NCI-H748 (cell line): Measurements from ENCODE around the gene VPS9D1.
"Not testable (repeated sequence)": the region's sequence is repeated elsewhere in the genome, so short reads cannot be mapped to it uniquely, and the experiment has no call there.

ENCODE experiments used
- DNase-seq: peaks from one replicate; lab custom pipeline; 2025; ENCODE audit not compliant: unreplicated experiment; lab: John Stamatoyannopoulos, UW

VPS9D1 gene

DNA sequence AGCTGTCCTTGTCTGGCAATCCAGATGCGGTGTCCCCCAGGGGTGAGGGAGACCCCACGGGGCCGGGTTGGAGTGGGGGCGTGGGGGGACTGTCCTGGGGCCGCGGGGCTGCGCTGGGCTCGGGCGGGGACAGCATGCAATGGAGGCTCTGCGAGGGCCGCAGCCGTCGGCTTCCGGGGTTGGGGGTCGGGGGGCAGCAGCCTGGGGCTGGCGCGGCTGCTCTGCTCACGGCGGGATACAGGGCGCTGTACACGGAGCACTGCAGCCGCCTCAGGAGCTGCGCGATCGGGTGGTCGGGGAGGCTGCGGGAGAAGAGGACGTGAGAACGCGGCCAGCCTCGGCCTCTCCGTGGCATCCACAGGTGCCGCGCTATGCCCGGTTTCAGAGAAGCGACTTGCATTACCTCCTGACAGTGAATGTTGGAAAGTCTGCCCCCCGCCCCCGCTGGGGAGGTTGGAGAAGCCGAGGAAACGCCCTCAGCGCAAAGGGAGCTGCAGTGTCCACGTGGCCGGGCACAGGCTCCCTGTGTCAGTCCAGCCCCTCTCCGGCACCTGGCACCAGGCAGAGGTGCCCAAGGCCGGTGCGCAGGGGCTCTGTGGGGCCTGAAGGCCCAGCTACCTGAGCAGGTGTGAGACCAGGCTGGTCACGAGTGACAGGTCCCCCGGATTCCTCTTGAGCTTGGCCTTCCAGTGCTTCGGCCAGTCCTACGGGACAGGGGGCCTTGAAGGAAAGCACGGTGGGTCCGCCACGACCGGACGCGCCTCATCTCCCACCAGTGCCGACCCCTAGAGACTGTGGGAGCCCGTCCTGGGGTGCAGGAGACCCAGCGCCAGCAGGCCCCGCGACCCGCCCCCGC lies 9.8 kb downstream of the VPS9D1 start:
- no peak for DNase-seq

DNA sequence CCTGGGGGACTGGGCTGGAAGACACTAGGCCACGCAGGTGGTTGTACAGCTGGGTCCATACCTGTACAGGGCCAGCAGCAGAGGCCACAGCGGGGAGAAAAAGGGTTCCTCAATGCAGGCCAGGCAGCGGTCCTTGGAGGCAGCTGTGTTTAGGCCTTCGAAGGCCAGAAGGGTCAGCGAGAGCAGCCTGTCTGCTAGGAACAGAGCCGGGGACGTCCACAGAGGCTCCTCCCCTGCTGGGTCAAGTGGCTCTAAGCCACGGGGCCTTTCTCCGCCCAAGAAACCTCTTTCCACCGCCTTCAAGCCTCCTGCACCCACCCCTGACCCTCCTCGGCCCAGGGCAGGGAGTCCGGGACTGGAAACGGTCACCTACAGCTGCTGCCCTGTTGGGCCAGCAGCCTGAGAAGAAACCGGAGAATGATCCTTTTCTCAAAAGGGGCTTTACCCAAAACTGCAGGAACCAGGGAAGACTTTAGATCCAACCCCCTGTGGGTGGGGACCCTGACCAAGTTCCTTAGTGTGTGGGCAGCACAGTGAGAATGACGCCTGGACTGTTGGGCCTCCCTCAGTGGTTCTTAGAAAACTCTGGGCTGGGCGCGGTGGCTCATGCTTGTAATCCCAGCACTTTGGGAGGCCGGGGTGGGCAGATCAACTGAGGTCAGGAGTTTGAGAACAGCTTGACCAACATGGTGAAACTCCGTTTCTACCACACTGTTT lies 10.8 kb downstream of the VPS9D1 start:
- DNase-seq, result no peak

DNA sequence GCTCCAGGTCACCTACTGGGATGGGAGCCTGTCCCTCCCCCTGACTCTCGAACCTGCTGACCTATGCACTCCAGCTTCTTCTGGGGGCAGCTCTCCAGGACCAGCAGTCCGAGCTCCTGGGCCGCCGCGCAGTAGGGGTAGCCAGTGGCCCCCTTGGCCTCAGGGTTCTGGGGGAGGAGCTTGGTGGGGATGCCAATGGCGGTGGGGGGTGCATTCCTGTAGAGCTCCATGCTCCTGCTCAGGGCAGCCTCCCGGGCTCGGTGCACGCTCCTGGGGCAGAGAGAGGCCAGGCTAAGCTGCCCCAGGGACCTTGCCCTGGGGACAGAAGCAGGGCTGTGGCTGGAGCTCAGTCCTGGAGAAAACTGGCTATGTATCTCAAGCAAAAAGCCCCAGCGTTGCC lies 11.5 kb downstream of the VPS9D1 start:
- no peak for DNase-seq

DNA sequence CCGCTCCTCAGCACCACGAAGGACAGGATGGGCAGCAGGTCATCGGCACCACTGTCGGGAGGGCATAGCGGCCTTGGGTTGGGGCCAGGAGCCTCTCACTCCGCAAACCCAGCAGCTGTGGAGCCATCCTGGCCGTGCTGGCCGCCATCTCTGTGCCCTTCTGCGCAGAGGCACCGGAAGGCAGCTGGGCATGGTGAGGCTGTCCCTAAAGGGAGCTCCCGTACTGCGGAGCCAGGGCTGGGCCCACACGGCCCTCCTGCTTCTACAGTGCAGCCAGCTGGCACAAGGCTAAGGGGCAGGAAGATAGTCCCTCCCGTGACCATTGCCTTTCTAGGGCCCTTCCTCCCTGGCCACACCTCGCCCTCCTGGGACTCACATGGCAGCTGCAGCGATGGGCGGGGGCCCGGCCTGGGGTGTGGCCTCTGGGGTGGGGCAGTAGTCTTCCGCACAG lies 12.2 kb downstream of the VPS9D1 start:
- DNase-seq, result no peak

DNA sequence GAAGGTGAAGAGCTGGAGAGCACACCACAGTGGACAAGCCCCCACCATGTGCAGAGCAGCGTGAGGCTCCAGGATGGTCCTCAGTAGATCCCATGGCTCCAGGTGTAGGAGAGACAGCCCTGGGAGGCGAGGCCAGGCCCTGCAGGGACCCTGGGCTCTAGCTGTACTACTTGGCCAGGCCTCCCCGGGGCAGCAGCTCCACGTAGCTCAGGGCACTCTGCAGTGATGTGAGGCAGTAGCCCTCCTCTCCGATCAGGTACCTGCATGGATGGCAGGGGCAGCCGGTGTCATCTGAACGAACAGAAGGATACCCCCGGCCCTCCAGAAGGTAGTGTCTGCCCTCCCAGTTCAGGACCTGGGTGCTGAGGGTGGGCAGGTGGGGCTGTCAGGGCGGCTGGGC lies 13.0 kb downstream of the VPS9D1 start:
- DNase-seq, result no peak

DNA sequence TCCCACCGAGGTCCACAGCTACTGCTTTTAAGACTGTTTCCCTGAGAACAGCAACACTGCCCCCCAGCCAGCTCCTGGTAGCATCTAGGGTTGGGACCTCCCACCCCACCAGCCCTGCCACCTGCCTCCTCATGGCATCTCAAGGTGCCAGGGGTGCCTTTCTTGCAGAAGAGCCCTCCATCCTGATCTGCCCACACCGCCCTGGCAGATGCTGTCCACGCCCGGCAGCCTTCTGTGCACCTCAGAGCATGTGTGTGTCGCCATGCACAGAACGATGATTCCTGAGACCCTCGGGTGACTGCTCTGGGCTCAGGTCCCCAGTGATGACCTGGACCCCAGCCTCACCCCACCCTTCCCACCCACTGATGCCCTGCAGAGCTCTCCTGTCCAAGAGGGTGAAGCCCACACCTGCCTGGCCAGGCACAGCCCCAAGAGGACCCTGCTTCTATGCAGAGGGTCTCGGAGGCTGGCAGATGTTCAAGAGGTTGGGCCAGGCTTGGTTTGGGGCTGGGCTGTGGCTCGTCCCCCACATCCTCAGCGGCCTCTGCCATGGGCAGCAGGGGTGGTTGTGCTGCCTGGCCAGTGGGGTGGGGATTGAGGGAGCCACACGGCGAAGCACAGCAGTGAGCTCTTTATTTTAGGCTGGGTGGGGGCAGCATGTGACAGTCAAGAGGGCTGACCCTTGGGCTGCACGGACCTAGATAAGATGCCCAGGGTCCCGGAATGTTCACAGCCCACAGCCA lies 14.0 kb downstream of the VPS9D1 start:
- no peak for DNase-seq

DNA sequence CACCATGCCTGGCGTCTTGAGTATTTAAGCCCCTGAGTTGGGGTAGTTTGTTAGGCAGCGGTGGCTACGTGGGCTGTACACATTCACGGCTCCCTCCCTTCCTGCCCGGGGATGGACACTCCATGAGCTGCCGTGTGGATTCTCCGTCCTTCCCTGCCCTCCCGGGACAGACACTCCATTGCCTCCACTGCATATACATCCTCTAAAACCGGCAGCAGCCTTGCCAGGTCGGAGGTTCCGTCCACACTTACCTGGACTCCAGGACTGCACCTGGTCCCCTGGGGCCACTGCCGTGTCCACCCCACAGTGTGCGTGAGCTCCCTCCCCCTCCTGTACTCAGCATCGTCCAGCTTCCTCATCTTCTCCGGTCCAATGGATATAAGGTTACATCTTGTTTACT lies 15.7 kb downstream of the VPS9D1 start:
- DNase-seq, result no peak

DNA sequence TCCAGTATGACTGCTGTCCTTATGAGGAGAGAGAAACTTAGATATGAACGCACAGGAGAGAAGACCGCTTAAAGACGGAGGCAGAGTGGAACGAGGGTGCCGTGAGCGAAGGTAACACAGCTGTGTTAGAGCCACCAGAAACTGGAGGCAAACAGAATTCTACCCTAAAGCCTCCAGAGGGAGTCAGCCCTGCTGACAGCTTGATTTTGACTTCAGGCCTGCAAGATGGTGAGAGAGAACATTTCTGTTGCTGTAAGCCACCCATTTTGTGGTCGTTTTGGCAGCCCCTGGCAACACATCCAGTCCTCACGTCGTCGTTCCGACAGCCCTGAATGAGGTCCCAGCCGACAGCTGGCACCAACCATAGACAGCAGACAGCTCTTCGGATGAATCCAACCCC lies 16.4 kb downstream of the VPS9D1 start:
- DNase-seq, result no peak

DNA sequence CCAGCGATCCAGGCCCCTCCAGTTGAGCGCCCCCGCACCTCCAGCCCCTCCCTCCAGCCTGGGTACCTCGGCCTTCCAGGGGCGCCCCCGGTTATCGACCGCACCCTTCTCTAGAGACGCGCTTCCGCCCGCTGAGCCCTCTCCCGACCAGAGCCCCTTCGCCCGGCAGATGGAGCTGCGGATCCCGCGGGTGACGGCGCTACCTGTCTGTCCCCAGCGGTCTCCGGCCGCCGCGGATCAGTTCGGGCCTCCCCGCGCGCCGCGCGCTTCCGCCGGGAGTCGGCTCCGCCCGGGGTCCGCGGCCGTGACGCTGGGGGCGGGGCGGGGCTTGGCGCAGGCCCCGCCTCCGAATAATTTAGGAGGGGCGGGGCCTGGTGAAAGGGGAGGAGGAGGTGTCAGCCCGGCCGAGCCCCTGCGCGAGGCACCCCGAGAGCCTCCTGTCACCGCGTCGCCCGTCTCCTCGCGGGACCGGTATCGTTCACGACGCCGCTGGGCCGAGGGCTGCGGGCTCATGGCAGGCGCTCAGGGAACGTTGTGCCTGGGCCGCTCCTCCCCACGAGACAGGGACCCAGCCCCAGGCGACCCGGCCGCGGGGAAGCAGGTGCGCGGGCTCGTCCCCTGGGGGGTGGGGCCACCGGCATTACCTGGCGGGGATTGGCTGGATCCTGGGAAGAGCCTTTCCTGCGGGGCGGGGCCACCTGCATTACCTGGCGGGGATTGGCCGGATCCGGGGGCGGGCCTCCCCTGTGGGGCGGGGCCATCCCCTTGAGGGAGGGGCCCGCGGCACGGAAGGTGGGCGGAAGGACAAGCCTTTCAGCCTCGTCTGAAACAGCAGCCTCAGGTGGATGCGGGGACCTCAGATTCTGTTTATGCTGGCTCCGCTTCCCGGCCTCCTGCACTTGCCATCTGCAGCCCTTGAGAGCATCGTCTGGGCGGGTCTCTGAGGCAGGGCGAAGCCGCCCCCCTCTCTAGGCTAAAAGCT lies 19.0 kb downstream of the VPS9D1 start, which contains the start of gene SPATA2L:
SPATA2L (minus strand) TSS at position 281 of the 982 bp plus-strand sequence. CDS start 473 bp downstream, outside the sequence.
- peak; percentile 94 for DNase-seq

DNA sequence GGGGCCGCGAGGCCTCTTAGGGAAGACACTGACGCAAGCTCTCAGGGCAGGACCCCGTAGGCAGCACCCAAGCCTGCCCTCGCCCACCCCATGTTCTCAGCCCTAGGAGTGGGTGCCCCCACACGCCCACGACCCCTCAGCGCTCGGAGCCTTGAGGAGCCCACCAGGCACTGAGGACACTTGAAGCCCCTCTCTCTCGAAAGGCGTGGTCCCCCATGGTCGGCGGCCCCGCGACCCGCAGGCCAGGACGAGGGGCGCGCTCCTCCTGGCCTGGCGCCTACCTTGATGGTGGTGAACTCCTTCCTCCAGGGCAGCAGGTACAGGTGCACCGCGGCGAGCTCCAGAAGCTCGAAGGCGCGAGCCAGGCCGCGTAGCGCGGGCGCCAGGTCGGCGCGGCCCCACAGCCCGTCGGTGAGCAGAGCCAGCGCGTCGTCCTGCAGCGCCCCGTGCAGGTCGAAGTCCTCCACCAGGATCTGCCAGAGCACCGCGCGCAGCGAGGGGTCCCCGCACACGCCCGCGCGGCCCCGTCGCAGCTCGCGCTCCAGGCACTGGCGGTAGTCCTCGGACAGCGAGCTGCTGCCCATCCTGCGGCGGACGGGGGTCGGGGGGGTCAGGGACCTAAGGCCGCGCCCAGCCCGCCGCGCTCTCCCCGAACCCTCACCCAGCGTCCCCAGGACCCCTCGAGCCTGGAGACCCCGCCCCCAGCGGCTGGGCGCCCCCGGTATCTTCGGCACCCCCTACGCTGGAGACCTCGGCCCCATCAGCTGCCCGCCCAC lies 19.9 kb downstream of the VPS9D1 start:
- peak; percentile 79 for DNase-seq

DNA sequence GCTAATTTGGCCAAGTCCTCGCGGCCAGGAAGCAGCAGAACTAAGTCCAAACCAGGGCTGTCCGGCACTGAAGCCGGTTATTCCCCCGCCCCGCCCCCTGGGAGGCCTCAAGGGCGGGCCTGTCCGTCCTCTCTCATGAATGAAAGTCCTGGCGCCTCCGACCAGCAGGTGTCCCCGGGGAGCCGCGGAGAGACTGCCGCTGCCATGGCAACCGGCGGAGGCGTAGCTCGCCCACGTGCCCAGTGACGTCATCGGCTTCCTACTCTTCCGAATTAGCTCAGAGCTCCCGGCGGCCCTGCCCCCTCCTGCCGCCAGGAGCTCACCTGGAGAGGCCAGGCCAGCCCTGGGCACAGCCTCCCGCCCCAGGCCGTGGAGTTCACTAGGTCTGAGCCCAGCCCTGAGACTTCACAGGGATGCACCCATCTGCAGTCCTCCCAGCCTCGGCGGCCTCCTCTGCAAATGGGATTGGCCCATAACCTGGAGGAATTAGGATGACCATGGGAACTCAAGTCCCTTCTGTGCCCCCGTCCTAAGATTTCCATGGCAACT lies 20.5 kb downstream of the VPS9D1 start:
- DNase-seq, result peak; percentile 99

DNA sequence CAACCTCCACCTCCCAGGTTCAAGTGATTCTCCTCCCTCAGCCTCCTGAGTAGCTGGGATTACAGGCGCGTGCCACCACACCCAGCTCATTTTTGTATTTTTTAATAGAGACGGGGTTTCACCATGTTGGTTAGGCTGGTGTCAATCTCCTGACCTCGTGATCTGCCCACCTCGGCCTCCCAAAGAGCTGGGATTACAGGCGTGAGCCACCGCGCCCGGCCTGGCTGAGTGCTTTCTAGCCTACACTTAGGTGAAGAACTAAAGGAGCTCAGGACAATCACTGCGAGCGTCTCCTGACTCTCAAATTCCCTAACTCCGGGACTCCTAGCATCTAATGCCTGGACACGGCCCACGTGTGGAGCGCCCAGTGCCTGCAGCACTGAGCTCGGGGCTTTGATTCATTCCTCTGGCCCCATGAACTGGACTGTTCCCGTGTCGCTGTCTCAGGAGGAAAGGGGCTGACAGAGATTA lies 21.0 kb downstream of the VPS9D1 start:
- DNase-seq, result not testable (repeated sequence)

DNA sequence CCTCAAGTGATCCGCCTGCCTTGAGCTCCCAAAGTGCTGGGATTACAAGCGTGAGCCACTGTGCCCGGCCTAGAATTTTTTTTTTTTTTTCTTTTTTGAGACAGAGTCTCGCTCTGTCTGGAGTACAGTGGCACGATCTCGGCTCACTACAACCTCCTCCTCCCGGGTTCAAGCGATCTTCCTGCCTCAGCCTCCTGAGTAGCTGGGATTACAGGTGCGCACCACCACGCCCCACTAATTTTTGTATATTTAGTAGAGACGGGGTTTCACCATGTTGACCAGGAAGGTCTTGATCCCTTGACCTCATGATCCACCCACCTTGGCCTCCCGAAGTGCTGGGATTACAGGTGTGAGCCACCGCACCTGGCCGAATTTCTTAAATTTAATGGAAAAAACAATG lies 22.0 kb downstream of the VPS9D1 start:
- DNase-seq, result not testable (repeated sequence)

DNA sequence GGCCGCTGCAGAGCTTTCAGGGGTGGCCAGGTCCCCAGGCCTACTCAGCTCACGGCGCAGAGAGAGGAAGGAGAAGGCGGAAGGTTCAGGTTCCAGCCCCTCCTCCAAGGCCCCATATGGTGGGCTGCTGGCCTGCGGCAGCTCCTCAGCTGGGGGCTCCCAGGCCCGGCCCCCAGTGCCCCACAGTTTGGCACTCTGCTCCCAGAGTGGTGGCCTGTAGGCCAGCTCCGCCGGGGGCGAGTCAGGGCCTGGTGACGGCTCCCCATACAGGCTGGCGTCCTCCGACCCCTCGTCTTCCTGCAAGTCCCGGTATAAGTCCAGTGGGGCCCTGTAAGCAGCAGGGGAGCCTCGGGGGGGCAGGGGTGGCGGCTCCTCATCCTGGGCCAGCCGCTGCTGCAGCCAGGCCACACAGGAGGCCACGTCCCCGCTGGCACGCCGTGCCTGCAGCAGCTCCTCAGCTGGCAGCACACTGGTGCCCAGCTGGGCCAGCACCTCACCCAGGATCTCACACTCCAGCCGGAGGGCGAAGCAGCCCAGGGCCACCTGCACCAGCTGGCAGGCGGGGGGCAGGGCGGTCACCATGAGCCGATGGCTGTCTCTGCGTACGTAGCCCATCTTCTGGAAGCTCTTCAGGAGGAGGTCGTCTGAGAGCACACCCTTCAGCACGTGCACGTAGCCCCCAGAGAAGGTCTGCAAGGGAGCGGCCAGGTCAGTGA lies 22.9 kb downstream of the VPS9D1 start:
- DNase-seq, result no peak

DNA sequence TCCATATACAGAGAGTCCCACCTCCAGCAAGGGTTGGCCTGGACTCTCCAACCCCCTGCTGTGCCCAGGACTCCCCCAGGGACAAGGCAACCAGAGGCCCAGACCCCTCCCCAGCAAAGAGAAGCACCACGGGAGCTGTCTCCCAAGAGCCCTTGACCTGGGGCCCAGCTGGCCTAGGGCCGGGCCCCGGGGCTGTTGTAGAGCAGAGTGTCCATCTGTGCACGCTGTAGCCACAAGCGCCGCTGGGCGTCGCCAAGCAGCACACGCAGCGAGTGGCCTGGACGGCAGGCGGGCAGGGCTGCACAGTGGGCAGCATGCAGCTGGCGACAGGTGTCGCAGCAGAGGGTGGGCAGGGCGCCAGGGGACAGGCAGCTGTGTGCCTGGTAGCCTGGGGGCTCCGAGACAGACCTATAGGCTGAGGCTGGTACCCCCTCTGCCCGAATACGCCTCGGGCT lies 23.5 kb downstream of the VPS9D1 start:
- peak; percentile 62 for DNase-seq

DNA sequence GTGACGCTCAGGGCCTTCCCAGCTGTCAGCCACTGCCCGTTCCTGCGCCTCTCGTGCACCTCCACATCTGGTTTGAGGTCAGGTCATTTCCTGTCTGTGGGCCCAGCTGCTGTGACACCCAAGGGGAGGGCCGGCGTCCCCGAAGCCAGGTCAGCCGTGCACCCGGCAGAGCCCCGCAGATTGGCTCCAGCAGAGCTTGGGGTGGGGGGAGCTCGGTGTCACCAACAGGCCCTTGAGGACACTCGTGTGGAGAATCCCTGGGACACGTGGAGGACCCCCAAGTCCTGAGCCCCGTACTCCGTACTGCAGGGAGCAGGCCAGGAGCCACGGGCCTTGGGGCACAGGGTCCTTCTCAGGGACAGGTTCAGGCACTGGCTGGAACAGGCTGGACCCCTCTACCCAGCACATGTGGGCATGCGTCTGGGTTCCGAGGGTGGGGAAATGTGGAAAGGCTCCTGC lies 24.0 kb downstream of the VPS9D1 start:
- DNase-seq, result no peak

DNA sequence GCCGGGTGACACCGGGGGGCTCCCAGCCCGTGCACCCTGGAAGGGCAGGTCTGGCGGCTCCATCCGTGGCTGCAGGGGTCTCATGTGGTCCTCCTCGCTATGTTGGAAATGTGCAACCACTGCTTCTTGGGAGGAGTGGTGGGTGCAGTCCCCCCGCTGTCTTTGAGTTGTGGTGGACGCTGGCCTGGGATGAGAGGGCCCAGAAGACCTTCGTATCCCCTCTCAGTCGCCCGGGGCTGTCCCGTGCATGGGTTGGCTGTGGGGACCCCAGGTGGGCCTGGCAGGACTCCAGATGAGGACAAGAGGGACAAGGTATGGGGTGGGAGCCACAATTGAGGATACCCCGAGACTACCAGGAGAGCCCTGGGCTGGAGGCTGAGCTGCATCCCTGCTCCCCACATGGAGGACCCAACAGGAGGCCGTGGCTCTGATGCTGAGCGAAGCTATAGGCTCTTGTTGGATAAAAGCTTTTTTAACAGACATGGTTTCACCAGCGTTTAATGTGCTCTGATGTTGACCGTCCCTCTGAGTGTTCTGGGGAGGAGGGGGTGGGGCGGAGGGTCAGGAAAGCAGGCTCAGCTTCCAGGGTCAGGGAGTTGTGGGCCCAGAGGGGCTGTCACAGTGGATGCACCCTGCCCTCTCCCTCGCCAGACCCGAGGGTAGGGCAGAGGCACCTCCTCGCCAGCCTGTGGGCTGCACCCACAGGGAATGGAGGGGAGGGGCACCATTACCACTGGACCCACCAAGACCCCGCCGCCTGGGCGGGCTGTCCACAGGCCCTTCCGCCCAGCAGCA lies 24.6 kb downstream of the VPS9D1 start:
- no peak for DNase-seq
